SW480 (cell line): ENCODE measurements around the gene ZNF438.
"Not testable (repeated sequence)": the region's sequence is repeated elsewhere in the genome, so short reads cannot be mapped to it uniquely, and the experiment has no call there.

Experiments used
- DNase-seq: peaks from one replicate; pipeline ENCODE4 v3.0.0-alpha.2; 2016; ENCODE audit warnings: low spot score

Gene ZNF438

DNA sequence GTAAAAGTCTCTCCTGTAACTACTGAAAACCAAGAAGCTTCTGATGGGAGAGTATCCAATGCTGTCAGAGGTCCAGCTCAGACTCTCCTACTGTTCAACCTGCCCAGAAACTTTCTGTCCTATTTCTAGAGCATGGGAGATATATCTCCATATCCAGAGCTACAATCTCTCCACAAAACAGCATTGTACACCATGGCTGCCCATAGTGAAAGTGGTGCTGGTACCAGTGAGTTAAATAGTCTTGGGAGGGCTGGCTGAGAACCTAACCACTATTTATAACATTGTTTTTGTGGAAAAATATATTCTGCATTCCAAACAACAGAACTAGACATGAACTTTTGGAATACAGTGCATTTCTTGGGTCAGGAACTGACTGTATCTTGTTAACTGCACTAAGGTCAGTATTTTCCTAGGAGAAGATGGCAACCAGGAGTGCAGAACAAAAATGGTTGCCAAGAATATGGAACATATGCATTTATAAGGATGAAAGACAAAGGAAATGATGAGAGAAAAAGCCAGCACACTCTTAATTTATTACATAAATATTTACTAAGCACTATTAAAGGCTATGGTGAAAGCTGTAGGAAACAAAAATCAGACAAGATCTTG is 91.9 kb downstream of the ZNF438 start:
- no peak for DNase-seq

- DNase-seq: no peak
Measured at GRCh38 chr10:30935078-30935477, 96.6 kb downstream of the ZNF438 start.

DNA sequence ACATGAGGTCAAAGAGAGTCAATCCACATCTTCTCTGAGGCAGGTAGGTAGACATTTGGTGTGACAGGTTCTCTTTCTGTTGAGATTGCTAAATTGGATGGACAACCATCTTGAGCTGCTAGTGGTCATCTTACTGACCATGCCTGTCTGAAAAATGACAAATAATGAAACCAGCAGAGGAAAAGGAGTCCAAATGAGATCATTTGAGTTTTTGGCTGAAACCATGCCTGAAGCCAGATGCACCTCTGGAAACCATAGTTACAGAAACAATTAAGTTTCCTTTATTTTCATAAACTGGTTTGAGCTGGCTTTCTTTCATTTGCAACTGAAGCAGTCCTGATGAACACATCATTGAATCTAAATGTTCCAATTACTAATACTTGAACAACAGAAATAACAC is 100.6 kb downstream of the ZNF438 start:
- no peak for DNase-seq

DNA sequence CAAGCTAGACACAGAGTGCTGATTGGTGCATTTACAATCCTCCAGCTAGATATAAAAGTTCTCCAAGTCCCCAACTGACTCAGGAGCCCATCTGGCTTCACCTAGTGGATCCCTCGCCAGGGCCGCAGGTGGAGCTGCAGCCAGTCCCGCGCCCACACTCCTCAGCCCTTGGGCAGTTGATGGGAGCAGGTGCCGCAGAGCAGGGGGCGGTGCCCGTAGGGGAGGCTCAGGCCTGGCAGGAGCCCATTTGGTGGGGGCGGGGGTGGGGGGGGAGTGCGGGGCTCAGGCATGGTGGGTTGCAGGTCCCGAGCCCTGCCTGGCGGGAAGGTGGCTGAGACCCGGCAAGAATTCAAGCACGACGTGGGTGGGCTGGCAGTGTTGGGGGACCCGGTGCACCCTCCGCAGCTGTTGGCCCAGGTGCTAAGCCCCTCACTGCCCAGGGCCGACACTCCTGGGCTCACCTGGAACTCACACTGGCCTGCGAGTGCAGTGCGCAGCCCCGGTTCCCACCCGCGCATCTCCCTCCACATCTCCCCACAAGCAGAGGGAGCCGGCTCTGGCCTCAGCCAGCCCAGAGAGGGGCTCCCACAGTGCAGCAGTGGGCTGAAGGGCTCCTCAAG is 101.7 kb downstream of the ZNF438 start:
- DNase-seq: no peak

GRCh38 chr10:30929311-30929729 is 102.3 kb downstream of the ZNF438 start:
- not testable (repeated sequence) for DNase-seq

GRCh38 chr10:30928742-30929141 is 102.9 kb downstream of the ZNF438 start:
- no peak for DNase-seq

GRCh38 chr10:30918651-30919050 is 113.0 kb downstream of the ZNF438 start:
- DNase-seq: no peak

DNA sequence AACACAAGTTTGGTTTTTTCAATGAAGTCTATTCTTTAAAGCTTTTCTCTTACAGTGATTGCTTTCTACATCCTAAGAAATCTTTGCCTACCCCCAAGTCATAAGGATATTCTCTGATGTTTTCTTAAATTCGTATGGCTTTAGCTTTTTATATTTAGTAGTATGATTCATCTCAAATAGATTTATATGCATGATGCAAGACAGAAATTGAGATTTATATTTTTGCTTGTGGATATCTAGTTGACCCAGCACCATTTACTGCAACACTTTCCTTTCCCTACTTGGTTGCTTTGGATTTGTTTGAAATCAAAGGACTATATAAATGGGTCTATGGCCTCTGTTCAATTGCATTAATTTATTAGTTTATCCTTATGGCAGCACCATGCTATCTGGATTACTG is 113.9 kb downstream of the ZNF438 start:
- no peak for DNase-seq

- DNase-seq: no peak
Measured at GRCh38 chr10:30917067-30917466, 114.6 kb downstream of the ZNF438 start.

GRCh38 chr10:30915146-30915545 is 116.5 kb downstream of the ZNF438 start:
- no peak for DNase-seq

DNA sequence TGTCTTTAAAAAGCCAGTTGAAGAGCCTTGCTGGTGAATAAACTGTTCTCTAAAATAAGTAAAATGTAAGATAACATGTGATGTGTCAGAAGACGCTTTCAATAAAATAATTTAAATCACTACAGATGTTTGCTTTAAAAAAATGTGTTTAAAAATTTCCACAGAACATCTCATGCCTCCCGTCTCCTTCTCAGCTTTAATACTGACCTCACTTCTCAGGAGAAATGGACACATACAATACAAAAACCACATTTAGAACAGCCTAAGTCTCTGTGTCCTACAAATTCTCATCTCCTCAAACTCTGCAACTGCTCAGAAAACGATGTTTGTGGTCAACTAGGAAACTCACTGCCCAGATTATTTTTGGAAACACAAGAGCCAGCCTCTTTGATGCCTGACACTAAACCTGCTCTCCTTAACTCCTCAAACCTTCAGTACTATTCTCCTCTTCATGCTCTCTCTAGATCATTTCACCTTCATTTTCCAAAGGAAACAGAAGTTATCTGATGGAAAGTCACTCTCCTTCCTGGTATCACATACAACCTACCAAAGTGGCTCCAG is 120.3 kb downstream of the ZNF438 start:
- no peak for DNase-seq

GRCh38 chr10:30903397-30904138 is 128.1 kb downstream of the ZNF438 start:
- DNase-seq: no peak

- no peak for DNase-seq
Measured at GRCh38 chr10:30902621-30903396, 128.9 kb downstream of the ZNF438 start.

GRCh38 chr10:30901487-30901886 is 130.2 kb downstream of the ZNF438 start:
- DNase-seq: not testable (repeated sequence)

DNA sequence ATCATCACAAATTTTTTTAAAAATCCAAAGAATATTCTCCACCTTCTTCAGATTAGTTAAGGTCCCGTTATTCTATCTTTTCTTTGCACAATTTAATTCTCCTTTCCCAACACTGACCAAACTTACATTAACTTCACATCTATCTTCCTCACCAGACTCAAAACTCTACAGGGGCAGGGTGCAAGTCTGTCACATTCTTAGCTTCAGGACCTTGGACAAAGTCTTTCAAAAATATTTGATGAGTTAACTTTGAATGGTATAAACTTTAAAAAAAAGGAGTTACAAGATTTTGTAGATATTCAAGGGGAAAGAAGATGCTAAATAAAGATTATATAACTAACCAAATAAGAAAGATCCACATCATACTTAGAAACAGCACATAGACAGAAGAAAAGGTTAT is 132.7 kb downstream of the ZNF438 start:
- DNase-seq: no peak

- no peak for DNase-seq
Measured at GRCh38 chr10:30897547-30897946, 134.1 kb downstream of the ZNF438 start.

GRCh38 chr10:30897048-30897447 is 134.6 kb downstream of the ZNF438 start:
- DNase-seq: no peak

DNA sequence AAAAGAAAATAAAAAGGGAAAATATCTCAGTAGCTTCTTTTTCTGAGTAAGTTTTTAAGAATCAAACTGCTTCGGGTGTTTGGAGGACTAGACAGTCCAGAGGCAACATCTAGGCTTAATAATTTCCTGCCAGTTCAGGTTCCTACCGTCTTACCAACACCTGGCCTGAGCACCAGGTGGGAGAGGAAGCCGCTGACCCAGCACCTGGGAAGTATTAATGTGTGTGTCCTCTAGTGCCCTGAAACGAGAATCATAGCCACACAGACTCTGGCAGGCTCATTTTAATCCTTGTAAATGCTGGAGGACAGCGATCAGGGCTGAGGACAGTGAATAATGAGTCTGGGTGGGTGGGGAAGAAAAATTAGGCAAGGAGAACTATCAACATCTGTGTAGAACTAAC is 137.4 kb downstream of the ZNF438 start:
- no peak for DNase-seq

GRCh38 chr10:30893208-30893607 is 138.5 kb downstream of the ZNF438 start:
- no peak for DNase-seq

DNA sequence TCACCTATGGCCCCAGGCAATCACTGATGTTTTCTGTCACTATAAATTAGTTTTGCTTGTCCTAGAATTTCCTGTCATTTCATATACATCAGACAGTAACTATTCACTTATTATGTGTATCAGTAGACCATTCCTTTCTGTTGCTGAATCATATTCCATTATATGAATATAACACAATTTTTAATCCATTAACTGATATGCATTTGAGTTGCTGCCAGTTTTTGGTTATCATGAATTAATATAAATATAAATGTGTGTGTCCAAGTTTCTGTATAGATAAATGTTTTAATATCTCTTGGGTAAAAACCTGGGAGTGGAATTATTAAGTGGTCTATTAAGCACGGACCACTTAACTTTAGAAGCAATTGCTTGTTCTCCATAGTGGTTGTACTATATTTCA is 143.8 kb downstream of the ZNF438 start:
- DNase-seq: no peak

DNA sequence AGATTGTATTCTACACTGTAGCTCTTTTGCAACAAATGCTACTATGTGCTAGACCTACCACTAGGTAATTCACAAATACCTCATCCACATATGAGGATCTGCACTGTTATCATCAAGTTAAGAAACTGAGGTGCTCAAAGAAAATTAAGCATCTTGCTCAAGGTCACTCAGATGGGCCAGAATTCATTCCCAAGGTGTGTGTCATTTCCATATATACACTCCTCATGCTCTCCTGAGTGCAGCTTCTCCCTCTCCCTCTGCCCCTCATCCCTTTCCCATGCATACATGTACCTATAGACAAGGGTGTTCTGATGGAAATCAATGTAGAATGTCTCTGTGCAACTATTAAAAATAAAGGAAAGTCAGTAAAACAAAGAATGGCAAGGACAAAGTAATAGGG is 146.2 kb downstream of the ZNF438 start:
- DNase-seq: no peak

GRCh38 chr10:30883751-30884150 is 147.9 kb downstream of the ZNF438 start:
- no peak for DNase-seq
